Spleen (tissue), 7 donors: ENCODE results near the gene SLC12A3.

Source experiments
- CTCF ChIP-seq, 11 experiments: fragments of 200-600 bp in 7 of 11; fragments of 450-650 bp in 4 of 11; sonication (generic) in 4 of 11; IDR thresholded peaks in 8 of 11; conservative IDR thresholded peaks in 3 of 11; 1 replicate in 7 of 11; 2 replicates in 4 of 11; pipeline versions ENCODE4 v1.4.0 to v1.8.0; 2016 to 2021; ENCODE audit warnings: antibody characterized with exemption in 11 of 11, inconsistent platforms in 4 of 11, mild to moderate bottlenecking in 1 of 11
- POLR2A ChIP-seq, 3 donors: fragments of 450-650 bp; IDR thresholded peaks; one replicate each; pipeline ENCODE4 v1.5.1; 2017; ENCODE audit warnings: antibody characterized with exemption in 3 of 3, mild to moderate bottlenecking in 1 of 3
- POLR2AphosphoS5 ChIP-seq, 3 donors: sonication (generic); formaldehyde crosslinking; IDR thresholded peaks; one replicate each; pipeline ENCODE4 v1.5.1; 2017; ENCODE audit warnings: antibody characterized with exemption in 3 of 3
- donor health status: DM: no; HTN: no; CAD: no; lungs with moderate emphysema.
- donor health status: DM: no; HTN: no; CAD: no.
- donor health status: DM: no; HTN: no; CAD: no.

DNA sequence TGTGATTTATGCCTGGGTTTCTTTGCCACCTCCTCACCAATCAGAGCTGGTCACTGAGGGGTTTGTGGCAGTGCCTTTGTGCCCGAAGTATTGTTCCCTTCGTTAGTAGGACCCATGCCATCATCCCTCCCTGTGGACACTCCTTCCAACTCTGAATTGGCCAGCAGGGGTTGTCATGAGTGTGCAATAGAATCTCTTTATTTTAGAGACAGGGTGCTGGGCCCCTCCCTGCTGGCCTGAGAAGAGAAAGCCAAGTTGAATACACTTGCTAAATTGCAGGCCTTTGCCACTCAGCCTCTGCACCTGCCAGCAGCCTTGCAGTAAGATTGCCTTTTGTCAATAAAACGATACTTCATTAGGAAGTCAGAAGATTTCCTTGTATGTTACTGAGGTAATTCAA is 40.7 kb upstream of the SLC12A3 start:
- no peak for TF ChIP-seq CTCF (IDR thresholded peaks at IDR 0.05 in 8 of 11, conservative IDR thresholded peaks at IDR 0.05 in 3 of 11)
- no peak for TF ChIP-seq POLR2A (IDR thresholded peaks at IDR 0.05)
- no peak for TF ChIP-seq POLR2AphosphoS5 (IDR thresholded peaks at IDR 0.05)
